Neuron (in vitro differentiated cells): ENCODE data around the gene SP3.

ENCODE experiments used
- H2AFZ ChIP-seq: one replicate; pipeline ENCODE4 v1.6.1; 2013; ENCODE audit warnings: low read depth, mild to moderate bottlenecking, inconsistent platforms, low read length, moderate library complexity
- H3K27me3 ChIP-seq: one replicate; pipeline ENCODE4 v1.6.1; 2013; ENCODE audit warnings: low read length; ENCODE audit not compliant: insufficient read depth
- H3K36me3 ChIP-seq: one replicate; pipeline ENCODE4 v1.6.1; 2013; ENCODE audit warnings: low read length; ENCODE audit not compliant: insufficient read depth
- H3K4me1 ChIP-seq: one replicate; pipeline ENCODE4 v1.6.1; 2013; ENCODE audit warnings: low read length; ENCODE audit not compliant: insufficient read depth
- H3K4me3 ChIP-seq: 2 replicates; pipeline ENCODE4 v1.5.1; 2013; ENCODE audit warnings: mild to moderate bottlenecking, low read length, moderate library complexity
- H3K9me3 ChIP-seq: one replicate; pipeline ENCODE4 v1.6.1; 2013; ENCODE audit warnings: low read length

SP3 gene

GRCh38 chr2:173874894-173875237, 90.3 kb downstream of the SP3 start:
- H3K9me3 ChIP-seq: no peaks in the 10 kb centered on the region
- no peak overlapping the region for H3K4me3 ChIP-seq
- no peaks in the 10 kb centered on the region for H3K27me3 ChIP-seq
- H2AFZ ChIP-seq: no peak overlapping the region
- no peaks in the 10 kb centered on the region for H3K4me1 ChIP-seq
- H3K36me3 ChIP-seq: no peaks in the 10 kb centered on the region

- Histone ChIP-seq H3K36me3 (no peaks in the 10 kb centered on the region), H2AFZ (no peak overlapping the region), H3K4me3 (no peak overlapping the region), H3K9me3 (no peaks in the 10 kb centered on the region), H3K4me1 (no peaks in the 10 kb centered on the region), H3K27me3 (no peaks in the 10 kb centered on the region)
These were observed 90.9 kb downstream of the SP3 start for GRCh38 chr2:173874003-173874893.

GRCh38 chr2:173872714-173873113, 92.5 kb downstream of the SP3 start:
- H3K4me3 ChIP-seq: no peak overlapping the region
- no peaks in the 10 kb centered on the region for H3K36me3 ChIP-seq
- H3K4me1 ChIP-seq: no peaks in the 10 kb centered on the region
- H3K27me3 ChIP-seq: no peaks in the 10 kb centered on the region
- H2AFZ ChIP-seq: no peak overlapping the region
- H3K9me3 ChIP-seq: no peaks in the 10 kb centered on the region

GRCh38 chr2:173869244-173870229, 95.6 kb downstream of the SP3 start:
- Histone ChIP-seq H3K27me3 (no peaks in the 10 kb centered on the region), H3K4me1 (no peaks in the 10 kb centered on the region), H3K36me3 (no peaks in the 10 kb centered on the region), H3K9me3 (no peaks in the 10 kb centered on the region), H2AFZ (no peak overlapping the region), H3K4me3 (no peak overlapping the region)

GRCh38 chr2:173868406-173868805, 96.8 kb downstream of the SP3 start:
- Histone ChIP-seq H3K4me3 (no peak overlapping the region), H3K4me1 (no peaks in the 10 kb centered on the region), H3K27me3 (no peaks in the 10 kb centered on the region), H3K36me3 (no peaks in the 10 kb centered on the region), H3K9me3 (no peaks in the 10 kb centered on the region), H2AFZ (no peak overlapping the region)

- Histone ChIP-seq H2AFZ (no peak overlapping the region), H3K9me3 (peaks cover 2% of the 10 kb centered on the region), H3K4me1 (no peaks in the 10 kb centered on the region), H3K36me3 (no peaks in the 10 kb centered on the region), H3K4me3 (no peak overlapping the region), H3K27me3 (no peaks in the 10 kb centered on the region)
These were observed 98.1 kb downstream of the SP3 start for GRCh38 chr2:173866874-173867618.

GRCh38 chr2:173865971-173866873, 99.0 kb downstream of the SP3 start:
- no peaks in the 10 kb centered on the region for H3K27me3 ChIP-seq
- H2AFZ ChIP-seq: no peak overlapping the region

GRCh38 chr2:173862612-173863217, 102.5 kb downstream of the SP3 start:
- Histone ChIP-seq H3K9me3 (peaks cover 2% of the 10 kb centered on the region), H3K36me3 (no peaks in the 10 kb centered on the region), H3K27me3 (no peaks in the 10 kb centered on the region), H3K4me3 (no peak overlapping the region), H2AFZ (no peak overlapping the region), H3K4me1 (no peaks in the 10 kb centered on the region)

More at GRCh38 chr2:173865971-173866873, 99.0 kb downstream of the SP3 start:
- Histone ChIP-seq H3K36me3 (no peaks in the 10 kb centered on the region), H3K4me1 (no peaks in the 10 kb centered on the region), H3K9me3 (peaks cover 2% of the 10 kb centered on the region), H3K4me3 (no peak overlapping the region)

GRCh38 chr2:173860566-173860965, 104.6 kb downstream of the SP3 start:
- Histone ChIP-seq H3K4me3 (no peak overlapping the region), H3K27me3 (no peaks in the 10 kb centered on the region), H3K4me1 (no peaks in the 10 kb centered on the region), H2AFZ (no peak overlapping the region), H3K9me3 (peaks cover 2% of the 10 kb centered on the region), H3K36me3 (no peaks in the 10 kb centered on the region)

- H3K36me3 ChIP-seq: no peaks in the 10 kb centered on the region
- no peaks in the 10 kb centered on the region for H3K27me3 ChIP-seq
- H3K4me1 ChIP-seq: no peaks in the 10 kb centered on the region
- H3K9me3 ChIP-seq: peaks cover 2% of the 10 kb centered on the region
- H2AFZ ChIP-seq: no peak overlapping the region
- H3K4me3 ChIP-seq: no peak overlapping the region
These were observed 105.1 kb downstream of the SP3 start for GRCh38 chr2:173860082-173860481.

GRCh38 chr2:173858291-173858731, 106.9 kb downstream of the SP3 start:
- H3K4me3 ChIP-seq: no peak overlapping the region
- no peaks in the 10 kb centered on the region for H3K27me3 ChIP-seq

More at GRCh38 chr2:173858291-173858731, 106.9 kb downstream of the SP3 start:
- Histone ChIP-seq H3K36me3 (no peaks in the 10 kb centered on the region), H2AFZ (no peak overlapping the region), H3K9me3 (peaks cover 2% of the 10 kb centered on the region), H3K4me1 (no peaks in the 10 kb centered on the region)
